Brain microvascular endothelial cell (primary cell): ENCODE results near the gene EFCC1.

Experiments used
- DNase-seq: peaks from one replicate; pipeline ENCODE4 v3.0.0-alpha.2; 2020
- H3K27ac ChIP-seq: fragments of 250-450 bp; sonication (Bioruptor Pico); 2 replicates; pipeline ENCODE4 v1.5.1; 2020; ENCODE audit warnings: mild to moderate bottlenecking, moderate library complexity
- H3K27me3 ChIP-seq: fragments of 250-450 bp; sonication (Bioruptor Pico); replicated peaks from 2 replicates; pipeline ENCODE4 v1.5.1; 2020; ENCODE audit warnings: mild to moderate bottlenecking
- H3K36me3 ChIP-seq: fragments of 250-450 bp; sonication (Bioruptor Pico); replicated peaks from 2 replicates; pipeline ENCODE4 v1.5.1; 2020; ENCODE audit warnings: mild to moderate bottlenecking
- H3K4me3 ChIP-seq: 2 replicates; pipeline ENCODE4 v1.5.1; 2011; ENCODE audit warnings: low read depth, mild to moderate bottlenecking, control low read depth, low read length, moderate library complexity
- in situ Hi-C: cut with HindIII; loops from 2 replicates; pipeline ENCODE4 v1.10.0; 2017; ENCODE audit warnings: low sequenced_read_pairs, low pct_ligation_motif_present
- TF ChIP-seq, protein P1 (sequence below): IDR thresholded peaks from 2 replicates; pipeline ENCODE4 v1.5.1; 2011; ENCODE audit warnings: low read depth, mild to moderate bottlenecking, moderate library complexity, low read length, control low read depth, inconsistent platforms; ENCODE audit errors: missing control alignments

The EFCC1 gene

DNA sequence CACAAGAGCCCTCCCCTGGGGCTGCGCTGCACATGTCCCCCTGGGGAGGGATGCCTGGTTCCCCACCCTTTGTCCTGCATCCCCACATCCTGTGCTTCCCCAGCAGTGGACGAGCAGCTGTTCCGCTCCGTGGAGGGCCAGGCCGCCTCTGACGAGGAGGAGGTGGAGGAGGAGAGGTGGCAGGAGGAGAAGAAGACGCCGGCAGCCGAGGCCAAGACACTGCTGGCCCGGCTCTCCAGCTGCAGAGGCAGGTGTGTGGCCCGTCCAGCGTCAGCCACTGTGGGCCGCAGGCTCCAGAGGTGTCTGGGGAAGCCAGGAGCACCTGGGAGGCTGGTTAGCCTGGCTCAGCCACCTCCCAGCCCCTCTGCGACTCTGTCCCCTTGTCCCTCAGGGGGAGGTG lies 31.6 kb downstream of the EFCC1 start:
- no peak for DNase-seq
- in situ Hi-C loops = no loop called here
- Histone ChIP-seq H3K36me3 (no peaks in the 10 kb centered on the region), H3K4me3 (no peak overlapping the region), H3K27ac (no peak overlapping the region), H3K27me3 (no peaks in the 10 kb centered on the region)
- TF ChIP-seq, protein P1, sequence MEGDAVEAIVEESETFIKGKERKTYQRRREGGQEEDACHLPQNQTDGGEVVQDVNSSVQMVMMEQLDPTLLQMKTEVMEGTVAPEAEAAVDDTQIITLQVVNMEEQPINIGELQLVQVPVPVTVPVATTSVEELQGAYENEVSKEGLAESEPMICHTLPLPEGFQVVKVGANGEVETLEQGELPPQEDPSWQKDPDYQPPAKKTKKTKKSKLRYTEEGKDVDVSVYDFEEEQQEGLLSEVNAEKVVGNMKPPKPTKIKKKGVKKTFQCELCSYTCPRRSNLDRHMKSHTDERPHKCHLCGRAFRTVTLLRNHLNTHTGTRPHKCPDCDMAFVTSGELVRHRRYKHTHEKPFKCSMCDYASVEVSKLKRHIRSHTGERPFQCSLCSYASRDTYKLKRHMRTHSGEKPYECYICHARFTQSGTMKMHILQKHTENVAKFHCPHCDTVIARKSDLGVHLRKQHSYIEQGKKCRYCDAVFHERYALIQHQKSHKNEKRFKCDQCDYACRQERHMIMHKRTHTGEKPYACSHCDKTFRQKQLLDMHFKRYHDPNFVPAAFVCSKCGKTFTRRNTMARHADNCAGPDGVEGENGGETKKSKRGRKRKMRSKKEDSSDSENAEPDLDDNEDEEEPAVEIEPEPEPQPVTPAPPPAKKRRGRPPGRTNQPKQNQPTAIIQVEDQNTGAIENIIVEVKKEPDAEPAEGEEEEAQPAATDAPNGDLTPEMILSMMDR = no peak

DNA sequence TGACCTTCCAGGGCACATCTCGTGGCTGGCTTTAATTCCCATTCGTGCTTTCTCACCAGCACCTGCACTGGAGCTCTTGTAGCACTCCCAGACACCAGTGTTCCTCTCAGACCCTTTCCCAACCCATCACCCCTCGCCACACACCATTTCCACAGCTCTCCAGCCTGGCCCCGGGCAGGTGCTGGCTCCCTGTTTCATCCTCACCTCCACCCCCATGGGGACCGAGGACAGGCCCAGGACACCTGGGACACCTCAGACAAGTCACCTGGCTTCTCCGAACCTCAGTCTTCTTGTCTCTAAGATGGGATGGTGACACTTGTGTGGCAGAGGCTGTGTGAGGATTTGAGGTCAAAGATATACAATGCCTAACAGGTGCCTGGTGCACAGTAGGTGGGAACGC lies 32.0 kb downstream of the EFCC1 start:
- DNase-seq = no peak
- Histone ChIP-seq H3K27ac (no peak overlapping the region), H3K27me3 (no peaks in the 10 kb centered on the region), H3K4me3 (no peak overlapping the region), H3K36me3 (no peaks in the 10 kb centered on the region)
- TF ChIP-seq, protein P1 = no peak
- in situ Hi-C loops = no loop called here

DNA sequence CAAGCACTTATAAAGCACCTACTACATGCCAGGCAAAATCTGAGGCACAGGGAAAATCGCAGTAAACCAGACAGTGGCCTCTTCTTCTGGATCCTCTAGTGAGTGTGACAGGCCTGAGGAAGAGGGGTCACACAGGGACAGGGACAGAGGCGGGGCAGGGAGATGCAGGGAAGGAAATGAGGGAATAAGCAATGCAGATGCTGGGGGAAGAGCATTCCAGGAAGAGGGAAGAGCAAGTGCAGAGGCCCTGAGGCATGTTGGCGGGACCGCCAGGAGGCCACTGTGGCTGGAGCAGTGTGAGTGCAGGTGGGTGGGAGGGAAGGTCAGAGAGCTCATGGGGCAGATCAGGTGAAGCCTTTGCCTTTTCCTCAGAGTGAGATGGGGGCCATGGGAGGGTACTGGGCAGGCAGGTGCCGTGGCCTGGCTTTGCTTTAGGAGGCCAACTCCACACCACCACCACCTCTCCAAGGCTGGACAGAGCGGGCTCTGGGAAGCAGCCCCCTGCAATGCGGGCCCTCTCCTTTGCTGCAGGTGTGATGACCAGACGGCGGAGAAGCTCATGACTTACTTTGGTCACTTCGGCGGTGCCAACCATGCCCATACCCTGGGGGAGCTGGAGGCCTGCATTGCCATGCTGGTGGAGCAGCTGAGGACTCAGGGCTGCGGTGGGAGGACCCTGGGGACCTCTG lies 32.7 kb downstream of the EFCC1 start:
- TF ChIP-seq, protein P1 = no peak
- in situ Hi-C loops = no loop called here
- H3K27ac ChIP-seq = no peak overlapping the region
- DNase-seq = no peak
- H3K36me3 ChIP-seq = no peaks in the 10 kb centered on the region
- peaks cover 3% of the 10 kb centered on the region for H3K27me3 ChIP-seq
- no peak overlapping the region for H3K4me3 ChIP-seq

DNA sequence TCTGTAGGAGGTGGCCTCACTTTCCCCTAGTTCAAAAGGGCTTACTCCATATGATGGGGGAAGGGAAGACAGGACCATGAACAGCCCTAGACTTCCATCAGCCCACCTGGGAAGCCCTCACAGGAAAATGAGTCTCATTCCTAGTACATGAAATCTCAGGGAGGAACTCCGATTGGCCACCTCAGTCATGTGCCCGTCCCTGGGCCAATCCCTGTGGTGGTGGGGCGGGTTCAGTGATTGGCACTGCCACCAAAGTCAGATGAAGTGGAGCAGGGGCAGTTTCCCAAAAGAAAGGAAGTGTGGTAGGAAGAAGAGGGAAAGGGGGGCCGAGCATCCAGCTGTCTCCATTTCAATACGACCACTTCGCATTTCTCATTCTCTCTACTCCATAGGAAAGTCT lies 33.5 kb downstream of the EFCC1 start:
- Histone ChIP-seq H3K4me3 (no peak overlapping the region), H3K36me3 (no peaks in the 10 kb centered on the region), H3K27me3 (peaks cover 12% of the 10 kb centered on the region), H3K27ac (no peak overlapping the region)
- in situ Hi-C loops = no loop called here
- no peak for DNase-seq
- TF ChIP-seq, protein P1 = no peak

DNA sequence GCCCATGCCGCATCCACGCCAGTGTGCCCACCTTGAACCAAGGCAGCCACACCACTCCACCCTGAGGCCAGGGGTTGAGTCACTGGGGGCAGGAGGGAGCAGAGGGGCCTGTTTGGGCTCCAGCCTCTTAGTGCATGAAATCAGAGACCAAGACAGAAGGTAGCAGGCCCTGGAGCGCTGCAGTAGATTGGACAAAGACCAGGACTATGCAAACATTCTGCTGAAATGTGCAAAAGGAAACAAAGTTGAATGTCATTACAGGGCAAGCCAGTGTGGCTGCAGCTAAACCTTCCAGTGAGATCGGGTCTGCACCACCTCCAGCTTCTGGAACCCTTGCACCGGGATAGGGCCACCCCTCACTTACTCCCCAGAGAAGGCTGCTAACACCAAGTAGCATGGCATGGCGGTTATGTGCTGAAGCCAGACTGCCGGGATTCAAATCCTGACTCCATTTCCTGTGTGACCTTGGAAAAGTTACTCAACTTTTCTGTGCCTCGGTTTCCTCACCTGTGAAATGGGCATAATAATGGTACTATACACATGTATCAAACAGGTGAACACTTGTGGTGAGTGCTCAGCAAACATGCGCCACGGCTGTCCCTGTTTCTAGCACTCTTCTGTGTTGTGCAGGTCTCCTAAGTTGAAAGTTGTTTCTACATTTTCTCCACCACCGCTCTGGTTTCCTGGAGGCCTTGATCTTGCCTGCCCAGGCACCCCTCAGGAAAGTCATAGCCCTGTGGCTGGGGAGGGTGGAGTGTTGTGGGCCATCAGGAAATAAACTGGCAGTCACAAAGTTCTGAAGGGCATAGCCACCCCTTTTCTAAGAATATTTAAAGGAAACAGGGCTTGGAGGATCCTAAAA lies 34.5 kb downstream of the EFCC1 start:
- H3K4me3 ChIP-seq = no peak overlapping the region
- H3K27me3 ChIP-seq = peaks cover 13% of the 10 kb centered on the region
- no peak for DNase-seq
- in situ Hi-C loops = no loop called here
- H3K36me3 ChIP-seq = no peaks in the 10 kb centered on the region
- H3K27ac ChIP-seq = no peak overlapping the region
- TF ChIP-seq, protein P1 = no peak
